Measurements from ENCODE around the gene CNGB1.

Gene CNGB1

GRCh38 chr16:57967916-57968315 lies 3.0 kb downstream of the CNGB1 start:
- Histone ChIP-seq H2BK120ac (ENCODE audit: low read depth, low read length) (no peak overlapping the region), H3K36me3 (replicated peaks in 1 of 2; ENCODE audit: control insufficient read depth in 2 of 2, insufficient read depth in 2 of 2, low read length in 2 of 2) (no peaks in the 10 kb centered on the region), H3K23ac (ENCODE audit: low read depth, low read length, poor library complexity) (no peak overlapping the region), H4K91ac (ENCODE audit: low read depth, low read length, poor library complexity) (no peak overlapping the region), H3K4ac (ENCODE audit: low read length) (no peak overlapping the region), H3K27ac (replicated peaks; ENCODE audit: low read length) (no peak overlapping the region), H3K4me3 (ENCODE audit: low read length in 2 of 2) (no peak overlapping the region), H3K4me1 (ENCODE audit: control insufficient read depth in 2 of 2, insufficient read depth in 1 of 2, low read depth in 1 of 2, low read length in 2 of 2) (peaks cover 0 to 10% of the 10 kb centered on the region in 2 donors), H2AFZ (ENCODE audit: low read length) (no peak overlapping the region), H4K8ac (ENCODE audit: low read depth, low read length) (no peak overlapping the region), H3K9me3 (replicated peaks in 1 of 2; ENCODE audit: control insufficient read depth in 2 of 2, insufficient read depth in 1 of 2, low read depth in 1 of 2, low read length in 2 of 2) (no peaks in the 10 kb centered on the region), H2AK5ac (ENCODE audit: low read depth, low read length) (no peak overlapping the region), H2BK5ac (ENCODE audit: low read length) (no peak overlapping the region), H3K14ac (ENCODE audit: low read length) (no peak overlapping the region), H3K18ac (ENCODE audit: low read length) (no peak overlapping the region), H3K27me3 (ENCODE audit: control insufficient read depth in 3 of 3, insufficient read depth in 3 of 3, low read depth in 1 of 3, low read length in 3 of 3) (peaks cover 0 to 15% (median 0%) of the 10 kb centered on the region in 3 experiments), H3K79me1 (ENCODE audit: low read depth, low read length) (no peaks in the 10 kb centered on the region), H3K9ac (ENCODE audit: low read depth, low read length, poor library complexity) (no peak overlapping the region), H2BK12ac (ENCODE audit: low read length) (no peak overlapping the region), H2BK15ac (ENCODE audit: low read length) (no peak overlapping the region), H3K4me2 (ENCODE audit: insufficient read depth, low read length, poor library complexity, severe bottlenecking) (no peak overlapping the region)
- DNase-seq (ENCODE audit: low spot score) = no peak

- Histone ChIP-seq H3K9ac (ENCODE audit: low read depth, low read length, poor library complexity) (no peak overlapping the region), H3K36me3 (replicated peaks in 1 of 2; ENCODE audit: control insufficient read depth in 2 of 2, insufficient read depth in 2 of 2, low read length in 2 of 2) (no peaks in the 10 kb centered on the region), H3K4me3 (ENCODE audit: low read length in 2 of 2) (no peak overlapping the region), H4K8ac (ENCODE audit: low read depth, low read length) (no peak overlapping the region), H3K27ac (replicated peaks; ENCODE audit: low read length) (no peak overlapping the region), H3K4ac (ENCODE audit: low read length) (no peak overlapping the region), H3K9me3 (replicated peaks in 1 of 2; ENCODE audit: control insufficient read depth in 2 of 2, insufficient read depth in 1 of 2, low read depth in 1 of 2, low read length in 2 of 2) (no peaks in the 10 kb centered on the region), H3K18ac (ENCODE audit: low read length) (peak overlapping the region; percentile 75), H3K4me2 (ENCODE audit: insufficient read depth, low read length, poor library complexity, severe bottlenecking) (no peak overlapping the region), H3K14ac (ENCODE audit: low read length) (no peak overlapping the region), H2BK12ac (ENCODE audit: low read length) (no peak overlapping the region), H2BK120ac (ENCODE audit: low read depth, low read length) (no peak overlapping the region), H3K4me1 (ENCODE audit: control insufficient read depth in 2 of 2, insufficient read depth in 1 of 2, low read depth in 1 of 2, low read length in 2 of 2) (peaks cover 0 to 10% of the 10 kb centered on the region in 2 donors), H4K91ac (ENCODE audit: low read depth, low read length, poor library complexity) (no peak overlapping the region), H2AFZ (ENCODE audit: low read length) (no peak overlapping the region), H2BK5ac (ENCODE audit: low read length) (no peak overlapping the region), H2BK15ac (ENCODE audit: low read length) (no peak overlapping the region), H3K27me3 (ENCODE audit: control insufficient read depth in 3 of 3, insufficient read depth in 3 of 3, low read depth in 1 of 3, low read length in 3 of 3) (peaks cover 0 to 16% (median 0%) of the 10 kb centered on the region in 3 experiments), H3K23ac (ENCODE audit: low read depth, low read length, poor library complexity) (no peak overlapping the region), H3K79me1 (ENCODE audit: low read depth, low read length) (no peaks in the 10 kb centered on the region), H2AK5ac (ENCODE audit: low read depth, low read length) (peak overlapping the region; percentile 33)
- DNase-seq (ENCODE audit: low spot score) = no peak
- WGBS, 2 donors (ENCODE audit: extremely low coverage in 2 of 2, insufficient read length in 2 of 2, insufficient replicate concordance in 1 of 2) = no CpG with 5 or more reads among the region's 9 CpGs
Measured at GRCh38 chr16:57966986-57967385, 3.9 kb downstream of the CNGB1 start.

- Histone ChIP-seq H3K14ac (ENCODE audit: low read length) (no peak overlapping the region), H4K8ac (ENCODE audit: low read depth, low read length) (no peak overlapping the region), H2BK5ac (ENCODE audit: low read length) (no peak overlapping the region), H3K36me3 (replicated peaks in 1 of 2; ENCODE audit: control insufficient read depth in 2 of 2, insufficient read depth in 2 of 2, low read length in 2 of 2) (no peaks in the 10 kb centered on the region), H3K18ac (ENCODE audit: low read length) (no peak overlapping the region), H2BK12ac (ENCODE audit: low read length) (no peak overlapping the region), H2AK5ac (ENCODE audit: low read depth, low read length) (no peak overlapping the region), H2BK120ac (ENCODE audit: low read depth, low read length) (no peak overlapping the region), H4K91ac (ENCODE audit: low read depth, low read length, poor library complexity) (no peak overlapping the region), H3K9me3 (replicated peaks in 1 of 2; ENCODE audit: control insufficient read depth in 2 of 2, insufficient read depth in 1 of 2, low read depth in 1 of 2, low read length in 2 of 2) (no peaks in the 10 kb centered on the region), H3K23ac (ENCODE audit: low read depth, low read length, poor library complexity) (no peak overlapping the region), H3K27me3 (ENCODE audit: control insufficient read depth in 3 of 3, insufficient read depth in 3 of 3, low read depth in 1 of 3, low read length in 3 of 3) (peaks cover 0 to 17% (median 0%) of the 10 kb centered on the region in 3 experiments), H3K9ac (ENCODE audit: low read depth, low read length, poor library complexity) (no peak overlapping the region), H3K4me1 (ENCODE audit: control insufficient read depth in 2 of 2, insufficient read depth in 1 of 2, low read depth in 1 of 2, low read length in 2 of 2) (peaks cover 0 to 8% of the 10 kb centered on the region in 2 donors), H3K4me3 (ENCODE audit: low read length in 2 of 2) (no peak overlapping the region), H2BK15ac (ENCODE audit: low read length) (no peak overlapping the region), H3K4ac (ENCODE audit: low read length) (no peak overlapping the region), H2AFZ (ENCODE audit: low read length) (no peak overlapping the region), H3K79me1 (ENCODE audit: low read depth, low read length) (no peaks in the 10 kb centered on the region), H3K27ac (replicated peaks; ENCODE audit: low read length) (no peak overlapping the region), H3K4me2 (ENCODE audit: insufficient read depth, low read length, poor library complexity, severe bottlenecking) (no peak overlapping the region)
- no CpG with 5 or more reads among the region's 4 CpGs for WGBS, 2 donors (ENCODE audit: extremely low coverage in 2 of 2, insufficient read length in 2 of 2, insufficient replicate concordance in 1 of 2)
- DNase-seq (ENCODE audit: low spot score) = no peak
Measured at GRCh38 chr16:57966204-57966771, 4.6 kb downstream of the CNGB1 start.

GRCh38 chr16:57964157-57964700 lies 6.7 kb downstream of the CNGB1 start:
- no peak overlapping the region for H2BK5ac ChIP-seq (ENCODE audit: low read length)
- H2BK12ac ChIP-seq (ENCODE audit: low read length) = no peak overlapping the region
- no peaks in the 10 kb centered on the region for H3K4me1 ChIP-seq (ENCODE audit: control insufficient read depth in 2 of 2, insufficient read depth in 1 of 2, low read depth in 1 of 2, low read length in 2 of 2)
- H3K4me2 ChIP-seq (ENCODE audit: insufficient read depth, low read length, poor library complexity, severe bottlenecking) = no peak overlapping the region
- no peak overlapping the region for H4K91ac ChIP-seq (ENCODE audit: low read depth, low read length, poor library complexity)
- H3K18ac ChIP-seq (ENCODE audit: low read length) = peak overlapping the region; percentile 19
- no peak overlapping the region for H2BK120ac ChIP-seq (ENCODE audit: low read depth, low read length)
- no peak overlapping the region for H3K4ac ChIP-seq (ENCODE audit: low read length)
- H3K14ac ChIP-seq (ENCODE audit: low read length) = no peak overlapping the region
- no peak overlapping the region for H3K4me3 ChIP-seq (ENCODE audit: low read length in 2 of 2)
- DNase-seq (ENCODE audit: low spot score) = no peak
- no peak overlapping the region for H4K8ac ChIP-seq (ENCODE audit: low read depth, low read length)
- H2AFZ ChIP-seq (ENCODE audit: low read length) = no peak overlapping the region
- H3K27ac ChIP-seq (replicated peaks; ENCODE audit: low read length) = no peak overlapping the region
- H3K23ac ChIP-seq (ENCODE audit: low read depth, low read length, poor library complexity) = no peak overlapping the region
- no peaks in the 10 kb centered on the region for H3K79me1 ChIP-seq (ENCODE audit: low read depth, low read length)
- H3K9me3 ChIP-seq (replicated peaks in 1 of 2; ENCODE audit: control insufficient read depth in 2 of 2, insufficient read depth in 1 of 2, low read depth in 1 of 2, low read length in 2 of 2) = no peaks in the 10 kb centered on the region
- H3K27me3 ChIP-seq (ENCODE audit: control insufficient read depth in 3 of 3, insufficient read depth in 3 of 3, low read depth in 1 of 3, low read length in 3 of 3) = peaks cover 0 to 25% (median 0%) of the 10 kb centered on the region in 3 experiments
- H2BK15ac ChIP-seq (ENCODE audit: low read length) = no peak overlapping the region
- no CpG with 5 or more reads among the region's 10 CpGs for WGBS, 2 donors (ENCODE audit: extremely low coverage in 2 of 2, insufficient read length in 2 of 2, insufficient replicate concordance in 1 of 2)
- no peak overlapping the region for H2AK5ac ChIP-seq (ENCODE audit: low read depth, low read length)
- H3K9ac ChIP-seq (ENCODE audit: low read depth, low read length, poor library complexity) = no peak overlapping the region
- no peaks in the 10 kb centered on the region for H3K36me3 ChIP-seq (replicated peaks in 1 of 2; ENCODE audit: control insufficient read depth in 2 of 2, insufficient read depth in 2 of 2, low read length in 2 of 2)
